HEK293 (cell line): ENCODE data around the gene DHRS11.

Source experiments
- BCL6B ChIP-seq: fragments of 450-650 bp; formaldehyde crosslinking; IDR thresholded peaks from 2 replicates; pipeline ENCODE4 v1.5.1; 2017; ENCODE audit warnings: missing biosample characterization, missing genetic modification characterization
- GLIS1 ChIP-seq: fragments of 450-650 bp; formaldehyde crosslinking; IDR thresholded peaks from 2 replicates; pipeline ENCODE4 v1.5.1; 2016; ENCODE audit warnings: missing biosample characterization, missing genetic modification characterization
- MZF1 ChIP-seq: fragments of 450-650 bp; formaldehyde crosslinking; IDR thresholded peaks from 2 replicates; pipeline ENCODE4 v1.5.1; 2017; ENCODE audit warnings: missing biosample characterization, missing genetic modification characterization, borderline replicate concordance
- RBAK ChIP-seq: fragments of 450-650 bp; formaldehyde crosslinking; IDR thresholded peaks from 2 replicates; pipeline ENCODE4 v1.5.1; 2016; ENCODE audit warnings: missing biosample characterization, missing genetic modification characterization
- TSHZ1 ChIP-seq: fragments of 450-650 bp; formaldehyde crosslinking; IDR thresholded peaks from 2 replicates; pipeline ENCODE4 v1.5.1; 2016; ENCODE audit warnings: missing biosample characterization, missing genetic modification characterization, borderline replicate concordance
- ZBTB44 ChIP-seq: fragments of 450-650 bp; IDR thresholded peaks from 2 replicates; pipeline ENCODE4 v1.5.1; 2018; ENCODE audit warnings: missing biosample characterization, mild to moderate bottlenecking, missing genetic modification characterization
- ZFP3 ChIP-seq: fragments of 450-650 bp; formaldehyde crosslinking; IDR thresholded peaks from 2 replicates; pipeline ENCODE4 v1.5.1; 2016; ENCODE audit warnings: low read depth, missing biosample characterization, missing genetic modification characterization
- ZNF133 ChIP-seq: fragments of 450-650 bp; formaldehyde crosslinking; IDR thresholded peaks from 2 replicates; pipeline ENCODE4 v1.5.1; 2016; ENCODE audit warnings: missing biosample characterization, missing genetic modification characterization
- ZNF157 ChIP-seq: fragments of 450-650 bp; formaldehyde crosslinking; IDR thresholded peaks from 2 replicates; pipeline ENCODE4 v1.5.1; 2016; ENCODE audit warnings: missing biosample characterization, missing genetic modification characterization
- ZNF184 ChIP-seq: fragments of 450-650 bp; IDR thresholded peaks from 2 replicates; pipeline ENCODE4 v1.5.1; 2018; ENCODE audit warnings: missing biosample characterization, mild to moderate bottlenecking, missing genetic modification characterization
- ZNF211 ChIP-seq: fragments of 450-650 bp; formaldehyde crosslinking; IDR thresholded peaks from 2 replicates; pipeline ENCODE4 v1.5.1; 2016; ENCODE audit warnings: low read depth, missing biosample characterization, missing genetic modification characterization
- ZNF280C ChIP-seq: fragments of 450-650 bp; formaldehyde crosslinking; IDR thresholded peaks from 2 replicates; pipeline ENCODE4 v1.5.1; 2016; ENCODE audit warnings: missing biosample characterization, missing genetic modification characterization
- ZNF391 ChIP-seq: fragments of 450-650 bp; formaldehyde crosslinking; IDR thresholded peaks from 2 replicates; pipeline ENCODE4 v1.5.1; 2016; ENCODE audit warnings: low read depth, missing biosample characterization, missing genetic modification characterization, borderline replicate concordance
- ZNF449 ChIP-seq: fragments of 450-650 bp; formaldehyde crosslinking; IDR thresholded peaks from 2 replicates; pipeline ENCODE4 v1.5.1; 2017; ENCODE audit warnings: missing biosample characterization, mild to moderate bottlenecking, missing genetic modification characterization, moderate library complexity
- ZNF513 ChIP-seq: fragments of 450-650 bp; IDR thresholded peaks from 2 replicates; pipeline ENCODE4 v1.5.1; 2018; ENCODE audit warnings: missing biosample characterization, missing genetic modification characterization
- ZNF514 ChIP-seq: fragments of 450-650 bp; formaldehyde crosslinking; IDR thresholded peaks from 2 replicates; pipeline ENCODE4 v1.5.1; 2016; ENCODE audit warnings: missing biosample characterization, missing genetic modification characterization
- ZNF555 ChIP-seq: fragments of 450-650 bp; formaldehyde crosslinking; conservative IDR thresholded peaks from 2 replicates; pipeline ENCODE4 v1.5.1; 2017; ENCODE audit warnings: missing biosample characterization, mild to moderate bottlenecking, missing genetic modification characterization, inconsistent platforms
- ZNF585B ChIP-seq: fragments of 450-650 bp; formaldehyde crosslinking; IDR thresholded peaks from 2 replicates; pipeline ENCODE4 v1.5.1; 2016; ENCODE audit warnings: missing biosample characterization, missing genetic modification characterization
- ZNF621 ChIP-seq: fragments of 450-650 bp; formaldehyde crosslinking; IDR thresholded peaks from 2 replicates; pipeline ENCODE4 v1.5.1; 2017; ENCODE audit warnings: missing biosample characterization, missing genetic modification characterization
- ZNF645 ChIP-seq: fragments of 450-650 bp; formaldehyde crosslinking; IDR thresholded peaks from 2 replicates; pipeline ENCODE4; 2016; ENCODE audit warnings: missing biosample characterization, missing genetic modification characterization
- ZNF704 ChIP-seq: fragments of 450-650 bp; formaldehyde crosslinking; IDR thresholded peaks from 2 replicates; pipeline ENCODE4 v1.5.1; 2016; ENCODE audit warnings: missing biosample characterization, missing genetic modification characterization
- ZNF777 ChIP-seq: fragments of 450-650 bp; formaldehyde crosslinking; IDR thresholded peaks from 2 replicates; pipeline ENCODE4 v1.5.1; 2017; ENCODE audit warnings: missing biosample characterization, missing genetic modification characterization, borderline replicate concordance
- ZSCAN30 ChIP-seq: fragments of 450-650 bp; IDR thresholded peaks from 2 replicates; pipeline ENCODE4 v1.5.1; 2018; ENCODE audit warnings: missing biosample characterization, mild to moderate bottlenecking, missing genetic modification characterization, moderate library complexity

Gene DHRS11

GRCh38 chr17:36591434-36592315 is at the start of gene DHRS11 (continued):
- TF ChIP-seq ZNF184 (tag by site-specific recombination) (no peak), ZNF157 (no peak), ZBTB44 (tag by site-specific recombination) (no peak), ZNF555 (tag by site-specific recombination) (no peak), ZNF585B (tag by site-specific recombination) (no peak), BCL6B (tag by site-specific recombination) (no peak), ZNF280C (tag by site-specific recombination) (no peak), RBAK (no peak), MZF1 (tag by site-specific recombination) (peak; percentile 25; the same call in 1 of the 2 replicates), ZNF777 (no peak), ZNF211 (tag by site-specific recombination) (no peak), ZNF391 (no peak), ZNF704 (tag by site-specific recombination) (no peak), GLIS1 (tag by site-specific recombination) (peak; percentile 34; the same call in 1 of the 2 replicates), ZNF645 (tag by site-specific recombination) (no peak), ZNF449 (tag by site-specific recombination) (no peak), ZNF514 (tag by site-specific recombination) (no peak), TSHZ1 (tag by site-specific recombination) (no peak), ZNF133 (tag by site-specific recombination) (no peak), ZFP3 (tag by site-specific recombination) (no peak), ZNF621 (tag by site-specific recombination) (no peak), ZSCAN30 (tag by site-specific recombination) (0 out of 2 replicates have a peak, but pooled peaks have one; percentile 15), ZNF513 (tag by site-specific recombination) (no peak)
- TF ChIP-seq, all 188 proteins: peak for 26
